ENCODE data around the gene GAS2L1.

DNA sequence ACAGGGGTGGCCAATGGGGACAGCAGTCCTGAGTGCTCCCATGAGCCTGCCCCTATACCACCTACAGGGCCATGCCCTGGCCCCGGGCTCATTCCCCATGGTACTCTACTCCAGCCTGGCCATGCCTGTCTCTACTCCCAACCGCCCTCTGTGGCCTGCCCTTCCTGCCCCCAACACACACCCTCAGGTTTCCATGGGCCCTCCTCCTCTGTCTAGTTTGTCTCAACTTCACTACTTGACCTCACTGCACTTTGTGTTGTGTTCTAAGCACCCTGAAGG lies 35.3 kb downstream of the GAS2L1 start:
- no peak for TF ChIP-seq ZNF70 (CRISPR knock-in tag; IDR thresholded peaks at IDR 0.05)
- no peak for TF ChIP-seq SNAI2 (CRISPR knock-in tag; IDR thresholded peaks at IDR 0.05)
- TF ChIP-seq ISL1 (CRISPR knock-in tag; IDR thresholded peaks at IDR 0.05) = no peak
- no peak for TF ChIP-seq BACH2 (CRISPR knock-in tag; IDR thresholded peaks at IDR 0.05; ENCODE audit: borderline replicate concordance)
- TF ChIP-seq ARNTL (CRISPR knock-in tag; IDR thresholded peaks at IDR 0.05; ENCODE audit: borderline replicate concordance, low read depth) = no peak
- TF ChIP-seq ZNF565 (CRISPR knock-in tag; conservative IDR thresholded peaks at IDR 0.05; ENCODE audit: low read depth) = no peak
- TF ChIP-seq RARB (CRISPR knock-in tag; IDR thresholded peaks at IDR 0.05) = no peak
- no peak for TF ChIP-seq CSRNP3 (CRISPR knock-in tag; IDR thresholded peaks at IDR 0.05)
- TF ChIP-seq ZFP3 (CRISPR knock-in tag; IDR thresholded peaks at IDR 0.05) = no peak
- TF ChIP-seq PPARA (CRISPR knock-in tag; IDR thresholded peaks at IDR 0.05; ENCODE audit: borderline replicate concordance) = no peak
- TF ChIP-seq ZNF8 (CRISPR knock-in tag; IDR thresholded peaks at IDR 0.05) = no peak
